Stimulated activated CD4-positive, alpha-beta T cell treated with anti-CD3 and anti-CD28 coated beads, Interleukin-1b, Interleukin-23, amount 100 ng/mL, for 1 hour (primary cell): Measurements from ENCODE around the gene FAM234A.

ENCODE experiments used
- DNase-seq, 2 donors: peaks; one replicate each; pipeline ENCODE4 v3.0.0-alpha.2; 2020; ENCODE audit warnings: low read depth in 2 of 2

The FAM234A gene

DNA sequence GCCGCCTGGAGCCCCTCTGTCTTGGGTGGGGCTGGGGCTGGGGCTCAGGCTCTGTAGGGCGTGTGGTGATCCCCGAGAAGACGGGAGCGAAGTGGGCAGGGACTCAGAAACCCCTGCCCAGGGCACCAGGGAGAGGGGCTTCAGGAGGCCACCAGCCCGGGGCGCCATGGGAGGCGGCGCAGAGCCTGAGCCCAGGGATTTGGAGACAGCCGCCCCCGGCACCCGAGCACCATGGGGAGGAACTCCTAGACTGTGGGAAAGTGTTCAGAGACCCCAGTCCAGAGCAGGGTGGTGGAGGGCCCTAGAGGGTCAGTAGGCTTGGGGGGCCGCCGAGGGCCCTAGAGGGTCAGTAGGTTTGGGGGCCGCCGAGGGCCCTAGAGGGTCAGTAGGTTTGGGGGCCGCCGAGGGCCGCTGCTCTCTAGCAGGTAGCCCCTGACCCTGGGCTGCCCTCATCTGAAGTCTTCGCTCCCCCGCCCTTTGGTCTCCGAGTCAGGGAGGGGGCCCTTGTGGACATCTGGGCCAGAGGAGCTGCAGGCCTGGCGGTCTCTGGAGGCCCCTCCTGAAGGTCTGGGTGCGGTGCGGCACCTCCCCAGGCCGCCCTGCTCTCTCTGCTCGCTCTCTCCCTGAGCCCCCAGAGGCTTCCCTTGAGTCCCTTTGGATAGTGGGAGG, 46.5 kb downstream of the FAM234A start:
- no peak for DNase-seq

DNA sequence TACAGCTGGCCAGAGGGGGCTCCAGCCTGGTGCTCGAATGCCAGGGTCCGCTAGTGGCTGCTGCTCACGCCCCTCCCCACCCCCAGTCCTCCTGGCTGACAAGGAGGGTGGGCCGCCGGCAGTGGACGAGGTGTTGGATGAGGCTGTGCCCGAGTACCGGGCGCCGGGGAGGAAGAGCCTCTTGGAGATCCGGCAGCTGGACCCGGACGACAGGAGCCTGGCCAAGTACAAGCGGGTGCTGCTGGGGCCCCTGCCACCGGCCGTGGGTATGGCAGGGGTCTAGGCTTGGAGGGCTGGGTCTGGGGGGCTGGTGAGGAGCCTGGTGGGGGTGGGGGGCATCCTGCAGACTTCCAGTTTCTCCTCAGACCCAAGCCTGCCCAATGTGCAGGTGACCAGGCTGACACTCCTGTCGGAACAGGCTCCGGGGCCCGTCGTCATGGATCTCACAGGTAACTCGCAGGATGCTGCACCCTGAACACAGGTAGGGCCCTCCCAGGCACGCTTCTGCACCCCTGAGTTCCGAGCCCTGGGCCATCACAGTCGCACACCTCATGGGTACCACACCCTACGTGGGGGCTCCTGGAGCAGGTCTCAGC, 47.1 kb downstream of the FAM234A start:
- DNase-seq = no peak

DNA sequence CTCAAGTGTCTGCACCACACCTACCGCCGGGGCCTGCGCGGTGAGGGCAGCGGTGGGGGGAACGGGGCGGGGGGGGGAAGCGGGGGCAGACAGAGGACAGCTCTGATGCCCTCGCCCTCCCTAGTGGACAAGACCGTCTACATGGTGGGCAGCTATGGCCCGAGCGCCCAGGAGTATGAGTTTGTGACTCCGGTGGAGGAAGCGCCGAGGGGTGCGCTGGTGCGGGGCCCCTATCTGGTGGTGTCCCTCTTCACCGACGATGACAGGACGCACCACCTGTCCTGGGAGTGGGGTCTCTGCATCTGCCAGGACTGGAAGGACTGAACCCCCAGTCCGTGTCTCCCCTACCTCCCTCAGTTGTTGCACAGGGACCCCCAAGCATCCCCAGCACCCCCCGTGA, 47.9 kb downstream of the FAM234A start:
- DNase-seq = no peak

DNA sequence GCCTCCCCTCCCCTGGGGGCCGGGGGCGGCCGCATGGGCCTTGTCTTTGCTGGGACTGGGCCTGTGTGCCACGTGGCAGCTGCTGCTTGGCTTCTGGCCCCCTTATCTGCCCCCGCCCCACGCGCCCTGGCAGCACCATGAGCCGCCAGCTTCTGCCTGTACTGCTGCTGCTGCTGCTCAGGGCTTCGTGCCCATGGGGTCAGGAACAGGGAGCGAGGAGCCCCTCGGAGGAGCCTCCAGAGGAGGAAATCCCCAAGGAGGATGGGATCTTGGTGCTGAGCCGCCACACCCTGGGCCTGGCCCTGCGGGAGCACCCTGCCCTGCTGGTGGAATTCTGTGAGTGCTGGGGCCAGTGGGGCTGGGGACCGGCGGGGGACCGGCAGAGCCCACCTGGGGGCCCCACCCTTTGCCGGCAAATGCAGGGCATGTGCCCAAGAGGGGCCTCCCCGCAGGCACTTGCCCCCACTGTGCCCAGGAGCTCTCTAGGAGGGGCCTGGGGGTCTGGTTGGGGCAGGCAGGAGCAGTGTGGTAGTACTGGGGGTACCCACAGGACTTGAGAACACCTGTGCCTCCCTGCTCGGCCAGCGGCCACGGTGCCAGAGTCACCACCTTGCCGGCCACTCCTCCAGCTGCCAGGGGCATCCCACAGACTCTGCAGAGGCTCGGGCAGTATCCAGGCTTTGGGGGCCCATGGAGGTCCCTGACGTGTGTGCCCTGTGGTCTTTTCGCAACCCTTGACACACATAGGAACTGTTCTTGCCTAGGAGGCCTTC, 48.6 kb downstream of the FAM234A start, which contains the start of gene PDIA2:
PDIA2 (plus strand) TSS at position 132 of the 773 bp plus-strand sequence; CDS start at position 138, 6 bp downstream.
- no peak for DNase-seq

DNA sequence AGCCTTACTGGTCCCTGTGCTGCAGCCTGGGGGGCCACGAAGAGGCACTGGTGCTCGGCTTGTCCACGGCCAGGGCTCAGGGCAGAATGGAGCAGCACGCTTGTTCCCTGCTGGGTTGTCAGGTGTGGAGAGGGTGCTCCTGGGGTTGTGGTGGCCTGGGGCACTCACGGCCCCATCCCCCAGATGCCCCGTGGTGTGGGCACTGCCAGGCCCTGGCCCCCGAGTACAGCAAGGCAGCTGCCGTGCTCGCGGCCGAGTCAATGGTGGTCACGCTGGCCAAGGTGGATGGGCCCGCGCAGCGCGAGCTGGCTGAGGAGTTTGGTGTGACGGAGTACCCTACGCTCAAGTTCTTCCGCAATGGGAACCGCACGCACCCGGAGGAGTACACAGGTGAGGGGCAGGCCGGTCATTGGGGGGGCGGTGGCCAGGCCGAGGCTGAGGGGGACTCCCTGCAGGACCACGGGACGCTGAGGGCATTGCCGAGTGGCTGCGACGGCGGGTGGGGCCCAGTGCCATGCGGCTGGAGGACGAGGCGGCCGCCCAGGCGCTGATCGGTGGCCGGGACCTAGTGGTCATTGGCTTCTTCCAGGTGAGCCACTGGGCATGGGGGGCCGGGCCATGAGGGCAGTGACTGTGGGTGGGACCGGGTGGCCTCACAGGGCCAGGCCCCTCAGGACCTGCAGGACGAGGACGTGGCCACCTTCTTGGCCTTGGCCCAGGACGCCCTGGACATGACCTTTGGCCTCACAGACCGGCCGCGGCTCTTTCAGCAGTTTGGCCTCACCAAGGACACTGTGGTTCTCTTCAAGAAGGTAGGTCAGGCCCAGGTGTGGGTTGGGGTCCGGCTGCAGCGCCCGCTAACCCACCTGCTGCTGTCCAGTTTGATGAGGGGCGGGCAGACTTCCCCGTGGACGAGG, 49.8 kb downstream of the FAM234A start:
- no peak for DNase-seq

DNA sequence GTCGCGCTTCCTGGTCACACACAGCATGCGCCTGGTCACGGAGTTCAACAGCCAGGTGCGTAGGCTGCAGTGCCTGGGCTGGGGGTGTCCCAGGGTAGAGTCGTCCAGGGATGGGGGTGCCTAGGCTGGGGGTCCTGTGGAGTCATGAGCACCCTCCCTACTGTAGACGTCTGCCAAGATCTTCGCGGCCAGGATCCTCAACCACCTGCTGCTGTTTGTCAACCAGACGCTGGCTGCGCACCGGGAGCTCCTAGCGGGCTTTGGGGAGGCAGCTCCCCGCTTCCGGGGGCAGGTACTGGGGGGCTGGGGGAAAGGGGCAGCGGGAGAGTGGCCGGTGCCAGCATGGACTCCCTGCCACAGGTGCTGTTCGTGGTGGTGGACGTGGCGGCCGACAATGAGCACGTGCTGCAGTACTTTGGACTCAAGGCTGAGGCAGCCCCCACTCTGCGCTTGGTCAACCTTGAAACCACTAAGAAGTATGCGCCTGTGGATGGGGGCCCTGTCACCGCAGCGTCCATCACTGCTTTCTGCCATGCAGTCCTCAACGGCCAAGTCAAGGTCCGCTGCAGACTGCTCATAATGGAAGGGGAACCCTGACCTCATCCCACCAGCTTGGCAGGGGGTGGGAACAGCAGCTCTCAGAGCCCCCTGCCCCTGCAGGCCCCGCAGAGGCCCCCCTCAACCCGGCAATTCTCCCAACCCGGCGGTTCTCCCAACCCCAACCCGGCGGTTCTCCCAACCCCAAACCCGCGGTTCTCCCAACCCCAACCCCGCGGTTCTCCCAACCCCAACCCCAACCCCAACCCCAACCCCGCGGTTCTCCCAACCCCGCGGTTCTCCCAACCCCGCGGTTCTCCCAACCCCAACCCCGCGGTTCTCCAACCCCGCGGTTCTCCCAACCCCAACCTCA, 50.8 kb downstream of the FAM234A start:
- DNase-seq = no peak

DNA sequence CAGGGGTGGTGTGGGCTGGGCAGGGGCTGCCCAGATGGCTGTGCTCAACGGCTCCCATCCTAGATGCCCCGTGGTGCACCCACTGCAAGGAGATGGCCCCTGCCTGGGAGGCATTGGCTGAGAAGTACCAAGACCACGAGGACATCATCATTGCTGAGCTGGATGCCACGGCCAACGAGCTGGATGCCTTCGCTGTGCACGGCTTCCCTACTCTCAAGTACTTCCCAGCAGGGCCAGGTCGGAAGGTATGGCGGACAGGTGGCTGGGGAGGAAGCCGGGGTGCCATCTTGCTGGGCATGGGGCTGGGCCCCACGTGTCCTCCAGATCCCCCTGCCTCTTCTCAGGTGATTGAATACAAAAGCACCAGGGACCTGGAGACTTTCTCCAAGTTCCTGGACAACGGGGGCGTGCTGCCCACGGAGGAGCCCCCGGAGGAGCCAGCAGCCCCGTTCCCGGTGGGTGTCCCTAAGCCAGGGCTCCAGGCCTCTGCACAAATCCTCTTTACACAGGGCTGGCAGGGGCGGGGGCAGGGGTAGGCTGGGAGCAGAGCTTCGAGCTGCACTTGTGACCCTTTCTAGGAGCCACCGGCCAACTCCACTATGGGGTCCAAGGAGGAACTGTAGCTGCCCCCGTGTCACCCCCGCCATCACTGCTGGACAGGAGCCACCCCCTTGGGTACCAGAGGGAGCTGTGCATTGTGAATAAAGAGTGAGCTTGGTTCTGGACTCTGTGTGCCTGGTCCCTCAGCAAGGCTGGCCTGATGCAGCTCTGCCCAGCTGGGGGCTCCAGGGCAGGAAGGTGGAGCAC, 52.1 kb downstream of the FAM234A start:
- no peak for DNase-seq

DNA sequence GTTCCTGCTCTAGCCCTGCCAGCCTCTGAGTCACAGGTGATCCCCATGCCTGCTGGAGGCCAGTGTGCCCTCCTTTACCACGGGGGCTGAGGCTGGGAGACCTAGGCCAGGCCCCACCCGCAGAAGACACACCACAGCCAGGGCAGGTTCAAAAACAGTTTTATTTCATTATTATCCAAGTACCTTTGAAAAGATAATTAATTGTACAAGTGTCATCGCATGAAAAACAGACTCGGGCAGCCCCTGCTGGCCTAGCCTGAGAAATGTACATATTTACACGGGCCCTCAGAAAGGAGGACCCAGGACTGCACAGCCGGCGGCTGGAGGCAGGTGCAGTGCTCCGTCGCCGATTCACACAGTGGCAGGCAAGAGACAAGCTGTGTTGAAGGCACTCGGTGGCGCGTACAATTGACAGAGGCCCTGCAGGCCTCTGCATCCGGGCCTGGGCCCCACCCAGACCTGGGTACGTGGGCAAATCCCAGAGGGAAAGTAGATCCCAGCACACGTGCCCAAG, 52.7 kb downstream of the FAM234A start:
- DNase-seq = no peak

DNA sequence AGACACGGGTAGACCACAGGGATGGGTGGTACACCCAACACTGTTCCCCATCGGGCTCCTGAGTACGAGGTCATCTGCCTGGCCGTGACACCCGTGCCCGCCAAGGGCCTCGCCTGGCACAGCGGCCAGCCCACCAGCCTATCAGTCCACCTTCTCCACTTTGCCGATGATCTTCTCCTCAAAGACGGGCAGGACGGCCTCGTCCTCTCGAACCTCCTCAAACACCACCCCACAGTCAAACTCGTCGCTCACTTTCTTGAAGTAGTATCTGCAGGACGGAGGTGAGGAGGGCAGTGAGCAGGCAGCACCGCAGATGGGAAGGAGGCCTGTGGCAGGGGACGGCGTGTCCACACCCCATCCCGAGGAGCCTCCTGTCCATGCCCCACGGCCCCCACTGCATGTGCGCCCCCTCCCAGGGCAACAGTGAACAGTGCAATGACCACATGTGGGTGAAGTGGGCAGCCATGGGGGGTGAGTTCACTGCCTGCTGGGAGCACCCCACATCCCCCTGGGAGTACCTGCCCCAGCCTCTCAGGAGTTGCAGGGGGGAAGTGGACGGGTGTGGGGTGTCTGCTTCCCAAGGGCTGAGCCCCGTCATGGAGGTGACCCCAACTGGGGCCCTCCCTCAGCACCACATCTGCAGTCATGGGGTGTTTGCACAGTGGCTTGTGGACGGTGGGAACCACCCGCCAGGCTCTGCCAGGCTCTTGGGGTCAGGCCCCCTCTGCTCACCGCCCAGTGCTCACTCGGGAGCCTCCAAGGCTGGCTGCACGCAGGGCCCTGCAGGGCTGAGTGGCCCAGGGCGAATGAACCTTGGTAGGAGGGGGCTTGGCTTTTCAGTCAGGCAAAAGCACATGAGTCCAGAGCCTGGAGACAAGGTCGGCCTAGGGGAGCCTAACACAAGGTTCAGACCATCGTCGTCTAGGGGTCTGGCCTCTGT, 53.6 kb downstream of the FAM234A start:
- no peak for DNase-seq

DNA sequence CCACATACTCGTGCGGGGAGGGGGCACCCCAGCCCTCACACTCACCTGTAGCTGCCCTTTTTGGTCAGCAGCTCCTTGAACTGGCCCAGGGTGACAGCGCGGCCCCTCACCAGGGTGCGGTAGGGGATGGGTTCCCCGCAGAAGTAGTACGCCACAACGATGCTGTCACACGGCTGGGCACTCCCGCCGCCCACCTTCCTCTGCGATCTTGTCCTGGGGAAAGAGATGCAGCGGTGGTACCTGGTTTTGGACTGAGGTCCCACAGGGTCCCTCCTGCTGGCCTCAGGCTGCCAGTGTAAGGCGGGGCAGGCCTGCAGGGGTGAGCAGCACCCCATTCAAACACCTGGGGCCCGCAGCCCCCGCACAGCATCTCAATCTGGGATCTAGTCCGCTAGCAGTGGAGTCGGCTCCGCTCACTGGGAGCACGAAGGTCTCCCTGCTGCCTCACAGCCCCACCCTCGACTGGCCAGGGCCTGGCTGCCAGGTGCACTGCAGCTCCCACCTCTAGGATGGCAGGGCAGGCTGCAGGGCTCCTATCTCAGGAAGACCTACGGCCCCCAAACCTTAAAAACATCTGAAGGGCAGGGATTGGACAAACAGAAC, 54.9 kb downstream of the FAM234A start:
- no peak for DNase-seq

DNA sequence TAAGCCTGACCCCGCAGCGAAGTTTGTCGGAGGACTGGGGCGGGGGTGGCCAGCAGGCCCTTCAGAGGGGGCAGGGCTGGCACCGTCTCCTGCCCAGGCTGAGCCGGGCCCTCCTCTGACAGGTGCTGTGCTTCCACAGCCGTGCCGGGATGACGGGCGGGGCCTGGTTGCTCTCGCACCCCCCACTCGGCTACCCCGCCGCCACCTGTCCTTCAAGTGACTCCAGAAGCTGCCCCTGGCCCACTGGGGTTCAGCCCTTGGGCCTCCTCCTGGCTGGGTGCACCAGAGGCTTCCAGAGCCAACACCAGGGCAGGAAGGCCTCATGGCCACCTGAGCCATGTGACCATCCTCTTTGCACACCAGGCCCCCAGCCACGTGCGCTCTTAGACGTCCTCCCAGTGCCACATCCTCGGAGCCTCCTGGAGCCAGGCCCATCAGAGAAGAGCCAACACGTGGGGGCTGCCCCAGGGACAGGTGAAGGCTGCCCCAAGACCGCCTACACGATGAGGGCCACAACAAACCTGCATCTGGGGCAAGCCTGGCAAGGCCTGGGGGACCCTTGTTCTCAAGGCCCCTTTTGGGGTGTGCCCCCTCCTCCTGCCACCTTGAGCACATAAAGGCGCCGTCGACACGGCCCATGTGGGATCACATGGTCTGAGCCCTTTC, 55.5 kb downstream of the FAM234A start:
- DNase-seq = no peak

DNA sequence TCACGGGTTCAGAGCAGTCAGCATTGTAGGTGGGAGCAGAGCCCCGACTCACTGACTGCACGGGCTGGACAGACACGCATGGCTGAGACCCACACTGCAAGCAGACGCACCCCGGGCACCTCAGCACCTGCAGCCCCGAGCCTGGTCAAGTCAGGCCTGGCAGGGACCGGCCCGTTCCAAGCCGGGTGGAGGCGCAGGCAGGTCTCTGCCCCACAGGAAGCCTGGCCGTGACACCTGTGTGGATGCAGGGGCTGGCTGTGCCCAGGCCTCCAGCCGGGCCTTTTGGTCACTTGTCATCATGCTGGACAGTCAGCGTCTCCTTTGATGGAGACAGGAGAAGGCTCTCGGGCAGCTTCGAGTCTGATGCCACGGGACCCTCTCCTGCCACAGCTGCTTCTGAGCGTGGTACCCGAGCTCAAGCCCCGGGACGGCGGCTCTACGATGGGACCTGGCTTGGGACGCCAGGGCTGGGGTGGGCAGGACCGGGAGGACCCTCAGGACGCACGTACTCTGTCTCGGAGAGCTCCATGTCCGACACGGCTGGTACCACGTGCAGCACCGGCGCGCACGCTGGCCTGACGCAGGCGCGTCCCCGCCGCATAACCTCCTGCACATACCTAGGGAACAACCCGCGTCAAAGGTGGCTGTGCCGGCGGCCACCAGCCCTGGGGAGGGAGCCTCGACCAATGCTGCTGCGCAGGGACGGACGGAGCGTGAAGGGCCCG, 56.2 kb downstream of the FAM234A start:
- no peak for DNase-seq

DNA sequence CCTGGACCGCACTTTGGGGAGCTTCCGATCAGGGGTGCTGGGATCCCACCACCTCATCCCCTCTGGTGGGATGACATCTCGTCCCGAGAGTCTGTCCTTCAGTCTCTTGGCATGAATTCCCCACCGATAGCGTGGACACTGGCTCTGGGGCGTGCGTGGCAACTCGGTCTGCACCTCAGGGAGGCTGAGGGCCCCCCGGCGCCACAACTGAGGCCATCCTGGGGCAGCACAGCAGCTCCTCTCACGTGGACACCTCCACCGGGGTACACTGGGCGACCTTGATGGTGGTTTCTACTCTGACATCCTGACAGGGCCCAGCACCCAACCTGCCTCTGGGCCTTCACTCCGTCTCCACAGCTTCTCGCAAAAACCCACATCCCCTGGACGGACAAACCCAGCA, 56.9 kb downstream of the FAM234A start:
- no peak for DNase-seq

DNA sequence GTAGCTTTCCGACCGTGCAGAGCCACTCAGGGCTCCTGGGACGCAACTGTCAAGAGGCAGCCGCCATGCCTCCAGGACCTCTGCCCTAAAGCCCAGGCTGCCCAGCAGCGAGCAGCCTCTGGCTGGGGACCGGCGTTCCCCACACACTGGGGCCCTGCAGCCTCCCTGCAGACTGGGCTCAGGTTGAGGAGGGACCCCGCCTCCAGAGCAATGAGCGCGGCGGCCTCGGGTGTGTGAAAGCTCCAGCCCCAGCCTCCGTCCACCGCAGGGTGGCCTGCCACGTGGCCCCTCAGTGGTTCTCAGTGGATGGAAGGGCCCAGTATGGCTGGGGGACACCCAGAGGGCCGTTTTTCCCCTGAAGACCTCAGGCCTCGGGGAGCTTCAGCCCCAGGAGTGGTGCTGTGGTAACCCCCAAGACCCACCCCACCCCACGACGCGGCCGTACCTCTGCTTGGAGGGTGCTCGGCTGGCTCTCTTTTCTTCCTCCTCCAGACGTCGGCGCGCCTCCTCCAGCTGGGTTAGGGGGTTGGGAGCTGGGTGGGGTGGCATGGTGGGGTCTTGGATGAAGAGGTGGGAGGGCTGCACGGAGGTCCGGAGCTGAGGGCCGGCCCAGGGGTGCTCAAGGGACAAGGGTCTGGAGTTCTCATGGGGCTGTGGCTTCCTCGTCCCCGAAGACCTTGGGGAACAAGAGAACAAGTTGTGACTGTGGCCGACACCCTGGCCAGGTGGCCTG, 58.6 kb downstream of the FAM234A start:
- no peak for DNase-seq

DNA sequence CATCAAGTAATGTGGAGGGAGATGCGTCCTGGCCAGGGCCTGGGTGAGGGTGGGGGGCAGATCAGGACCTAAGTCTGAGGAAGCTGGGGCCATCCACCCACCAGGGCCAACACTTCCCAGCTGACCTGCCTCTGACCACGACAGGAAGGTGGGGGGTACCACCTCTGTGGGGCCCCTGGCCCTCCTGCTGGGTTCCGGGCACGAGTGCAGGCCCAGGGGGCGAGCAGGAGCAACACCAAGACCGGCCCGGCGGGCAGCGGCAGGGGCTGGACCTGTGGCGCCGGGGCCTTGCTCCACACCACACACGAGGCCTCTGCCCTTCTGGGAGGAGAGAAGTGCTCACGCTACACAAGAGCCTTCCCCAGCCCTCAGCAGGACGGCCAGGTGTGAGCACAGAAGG, 61.7 kb downstream of the FAM234A start:
- no peak for DNase-seq

DNA sequence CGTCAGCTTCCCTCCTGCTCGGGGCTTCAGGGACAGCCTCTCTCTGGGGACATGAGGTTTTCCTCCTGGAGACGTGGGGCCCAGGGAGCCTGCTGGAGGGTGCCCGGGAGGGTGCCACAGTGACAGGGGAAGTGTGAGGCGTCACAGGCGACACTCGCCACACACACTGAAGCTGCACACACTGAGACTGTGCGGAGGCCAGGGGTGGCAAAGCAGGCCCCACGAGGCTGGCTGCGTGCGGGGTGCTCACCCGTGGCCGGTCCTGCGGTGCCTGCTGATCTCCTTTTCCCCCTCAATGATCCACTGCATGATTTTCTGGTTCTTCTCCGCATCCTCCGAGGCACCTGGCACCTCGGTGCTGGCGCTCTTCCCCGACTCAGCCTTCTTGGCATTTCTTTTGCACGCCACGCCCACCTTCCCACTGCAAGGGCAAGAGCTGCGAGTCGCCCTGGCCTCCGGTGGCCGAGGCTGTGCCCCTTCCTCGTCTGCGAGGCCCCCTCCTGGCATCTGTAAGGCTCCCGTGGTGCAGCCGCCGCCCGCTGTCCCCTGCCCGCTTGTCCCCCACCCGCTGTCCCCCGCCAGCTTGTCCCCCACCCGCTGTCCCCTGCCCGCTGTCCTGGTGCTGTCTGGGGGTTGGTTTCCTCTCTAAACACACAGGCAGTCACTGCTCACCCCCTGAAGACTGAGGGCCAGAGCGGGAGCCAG, 62.3 kb downstream of the FAM234A start:
- no peak for DNase-seq
